Measurements from ENCODE around the gene BRPF3. TPM values are rescaled to one million over a fixed set of nuclear protein-coding genes. Genes with fewer than 3 reads are reported as not detected.

Gene BRPF3
- total and polyA plus RNA-seq, 2 donors (not counting 1 experiment from before 2014, with no cell fraction given): 10.4 to 10.6 TPM

- Histone ChIP-seq H3K4me1 (ENCODE audit: control insufficient read depth, extremely low read depth, insufficient read depth, low read length) (no peaks in the 10 kb centered on the region), H3K4me3 (replicated peaks in 1 of 4; ENCODE audit: control extremely low read depth in 1 of 4, insufficient read depth in 1 of 4, low read depth in 3 of 4, low read length in 4 of 4) (no peak overlapping the region), H3K79me2 (ENCODE audit: control insufficient read depth, insufficient read depth, low read length) (no peaks in the 10 kb centered on the region), H3K4me2 (ENCODE audit: extremely low read depth, insufficient read depth, low read length) (no peak overlapping the region), H2AFZ (ENCODE audit: low read length) (no peak overlapping the region), H3K27me3 (ENCODE audit: control insufficient read depth, insufficient read depth, low read length) (no peaks in the 10 kb centered on the region), H3K9ac (ENCODE audit: insufficient read depth, low read length) (no peak overlapping the region), H4K20me1 (ENCODE audit: control insufficient read depth, extremely low read depth, insufficient read depth, low read length) (no peaks in the 10 kb centered on the region), H3K9me3 (ENCODE audit: control insufficient read depth, insufficient read depth, low read depth, low read length) (no peaks in the 10 kb centered on the region), H3K36me3 (ENCODE audit: control insufficient read depth, insufficient read depth, low read length) (no peaks in the 10 kb centered on the region), H3K27ac (ENCODE audit: insufficient read depth, low read length) (no peak overlapping the region)
- no peak for DNase-seq (ENCODE audit: low read depth in 2 of 2)
- no peak for TF ChIP-seq EZH2 (IDR thresholded peaks at IDR 0.05; ENCODE audit: low read length, missing control alignments)
These were observed 9.1 kb upstream of the BRPF3 start for GRCh38 chr6:36187446-36187845.

- peak in 1 of 2 donors; percentile 2 for DNase-seq (ENCODE audit: low read depth in 2 of 2)
- peak overlapping the region; percentile 66 to 80 (median 70) for H3K4me3 ChIP-seq (replicated peaks in 1 of 4; ENCODE audit: control extremely low read depth in 1 of 4, insufficient read depth in 1 of 4, low read depth in 3 of 4, low read length in 4 of 4)
- H3K27ac ChIP-seq (ENCODE audit: insufficient read depth, low read length): no peak overlapping the region
- H3K4me2 ChIP-seq (ENCODE audit: extremely low read depth, insufficient read depth, low read length): peak overlapping the region; percentile 98
- H4K20me1 ChIP-seq (ENCODE audit: control insufficient read depth, extremely low read depth, insufficient read depth, low read length): no peaks in the 10 kb centered on the region
- peaks cover 33% of the 10 kb centered on the region for H3K79me2 ChIP-seq (ENCODE audit: control insufficient read depth, insufficient read depth, low read length)
- H3K36me3 ChIP-seq (ENCODE audit: control insufficient read depth, insufficient read depth, low read length): peaks cover 2% of the 10 kb centered on the region
- no peaks in the 10 kb centered on the region for H3K9me3 ChIP-seq (ENCODE audit: control insufficient read depth, insufficient read depth, low read depth, low read length)
- no peak for TF ChIP-seq CTCF (conservative IDR thresholded peaks at IDR 0.05 in 1 of 2, IDR thresholded peaks at IDR 0.05 in 1 of 2; ENCODE audit: low read depth in 1 of 2, low read length in 2 of 2)
- no peak for TF ChIP-seq EZH2 (IDR thresholded peaks at IDR 0.05; ENCODE audit: low read length, missing control alignments)
- H3K27me3 ChIP-seq (ENCODE audit: control insufficient read depth, insufficient read depth, low read length): no peaks in the 10 kb centered on the region
- peaks cover 6% of the 10 kb centered on the region for H3K4me1 ChIP-seq (ENCODE audit: control insufficient read depth, extremely low read depth, insufficient read depth, low read length)
- H3K9ac ChIP-seq (ENCODE audit: insufficient read depth, low read length): peak overlapping the region; percentile 87
- H2AFZ ChIP-seq (ENCODE audit: low read length): peak overlapping the region; percentile 97
These were observed 952 bp upstream of the BRPF3 start for GRCh38 chr6:36195471-36196112.

- Histone ChIP-seq H3K9me3 (ENCODE audit: control insufficient read depth, insufficient read depth, low read depth, low read length) (no peaks in the 10 kb centered on the region), H3K9ac (ENCODE audit: insufficient read depth, low read length) (peak overlapping the region; percentile 87), H3K4me3 (replicated peaks in 1 of 4; ENCODE audit: control extremely low read depth in 1 of 4, insufficient read depth in 1 of 4, low read depth in 3 of 4, low read length in 4 of 4) (peak overlapping the region; percentile 75 to 88 (median 78)), H4K20me1 (ENCODE audit: control insufficient read depth, extremely low read depth, insufficient read depth, low read length) (no peaks in the 10 kb centered on the region), H3K27me3 (ENCODE audit: control insufficient read depth, insufficient read depth, low read length) (no peaks in the 10 kb centered on the region), H3K27ac (ENCODE audit: insufficient read depth, low read length) (peak overlapping the region; percentile 56), H2AFZ (ENCODE audit: low read length) (peak overlapping the region; percentile 31), H3K36me3 (ENCODE audit: control insufficient read depth, insufficient read depth, low read length) (peaks cover 11% of the 10 kb centered on the region), H3K79me2 (ENCODE audit: control insufficient read depth, insufficient read depth, low read length) (peaks cover 46% of the 10 kb centered on the region), H3K4me2 (ENCODE audit: extremely low read depth, insufficient read depth, low read length) (peak overlapping the region; percentile 75), H3K4me1 (ENCODE audit: control insufficient read depth, extremely low read depth, insufficient read depth, low read length) (peaks cover 6% of the 10 kb centered on the region)
- peak; percentile 94 to 97 for DNase-seq (ENCODE audit: low read depth in 2 of 2)
- TF ChIP-seq CTCF (conservative IDR thresholded peaks at IDR 0.05 in 1 of 2, IDR thresholded peaks at IDR 0.05 in 1 of 2; ENCODE audit: low read depth in 1 of 2, low read length in 2 of 2): no peak
These were observed 470 bp downstream of the BRPF3 start for GRCh38 chr6:36196880-36197548.

Data from fibroblast of lung (primary cell).